Liver (tissue), 9 donors: Measurements from ENCODE around the gene EGLN2. TPM values are rescaled to one million over a fixed set of nuclear protein-coding genes. Genes with fewer than 3 reads are reported as not detected.

Source experiments
- DNase-seq: peaks from one replicate; pipeline ENCODE4 v3.0.0-alpha.2; 2017; ENCODE audit warnings: low spot score
- H3K27ac ChIP-seq, 2 donors: one replicate each; pipeline ENCODE4 v1.7.0; 2013; ENCODE audit warnings: inconsistent platforms in 2 of 2, low read length in 2 of 2, control low read depth in 1 of 2, low read depth in 1 of 2, mild to moderate bottlenecking in 1 of 2
- H3K27me3 ChIP-seq, 4 donors: one replicate each; pipeline versions ENCODE4 v1.6.1 to v1.7.0; 2013; ENCODE audit warnings: low read length in 3 of 4, inconsistent platforms in 1 of 4, mild to moderate bottlenecking in 1 of 4, moderate library complexity in 1 of 4; ENCODE audit not compliant: control insufficient read depth in 4 of 4, insufficient read depth in 4 of 4
- H3K36me3 ChIP-seq, 4 donors: one replicate each; pipeline versions ENCODE4 v1.6.1 to v1.7.0; 2013; ENCODE audit warnings: low read length in 3 of 4, mild to moderate bottlenecking in 3 of 4, low read depth in 1 of 4, moderate library complexity in 1 of 4; ENCODE audit not compliant: control insufficient read depth in 4 of 4, insufficient read depth in 3 of 4
- H3K4me1 ChIP-seq, 4 donors: one replicate each; pipeline versions ENCODE4 v1.6.1 to v1.7.0; 2013; ENCODE audit warnings: low read length in 3 of 4, mild to moderate bottlenecking in 3 of 4, moderate library complexity in 1 of 4; ENCODE audit not compliant: control insufficient read depth in 4 of 4, insufficient read depth in 4 of 4
- H3K4me3 ChIP-seq, 3 donors: one replicate each; pipeline versions ENCODE4 v1.6.1 to v1.7.0; 2013; ENCODE audit warnings: low read length in 3 of 3, control low read depth in 1 of 3, low read depth in 1 of 3, mild to moderate bottlenecking in 1 of 3
- H3K9ac ChIP-seq, 2 donors: one replicate each; pipeline ENCODE4 v1.7.0; 2013; ENCODE audit warnings: low read length in 2 of 2, mild to moderate bottlenecking in 2 of 2, moderate library complexity in 2 of 2, control low read depth in 1 of 2, low read depth in 1 of 2
- H3K9me3 ChIP-seq, 4 donors: one replicate each; pipeline versions ENCODE4 v1.6.1 to v1.7.0; 2013; ENCODE audit warnings: low read length in 3 of 4; ENCODE audit not compliant: control insufficient read depth in 4 of 4
- EGR1 ChIP-seq, 2 donors: IDR thresholded peaks; 2 replicates each; pipeline ENCODE4 v1.6.1; 2016 to 2018; ENCODE audit warnings: antibody characterized with exemption in 2 of 2, low read depth in 2 of 2
- FOXA2 ChIP-seq: IDR thresholded peaks from 2 replicates; pipeline ENCODE4 v1.6.1; 2016; ENCODE audit warnings: antibody characterized with exemption
- GABPA ChIP-seq, 2 donors: IDR thresholded peaks in 1 of 2; conservative IDR thresholded peaks in 1 of 2; 2 replicates each; pipeline ENCODE4 v1.6.1; 2016; ENCODE audit warnings: antibody characterized with exemption in 2 of 2, mild to moderate bottlenecking in 1 of 2, moderate library complexity in 1 of 2
- HNF4A ChIP-seq, 2 donors: conservative IDR thresholded peaks; 2 replicates each; pipeline ENCODE4 v1.6.1; 2016; ENCODE audit warnings: antibody characterized with exemption in 2 of 2, mild to moderate bottlenecking in 2 of 2
- HNF4G ChIP-seq: IDR thresholded peaks from 2 replicates; pipeline ENCODE4 v1.6.1; 2016; ENCODE audit warnings: antibody characterized with exemption
- JUND ChIP-seq, 2 donors: IDR thresholded peaks; 2 replicates each; pipeline ENCODE4 v1.6.1; 2016; ENCODE audit warnings: antibody characterized with exemption in 2 of 2
- NR2F2 ChIP-seq: IDR thresholded peaks from 2 replicates; pipeline ENCODE4 v1.6.1; 2016; ENCODE audit warnings: antibody characterized with exemption
- RAD21 ChIP-seq, 2 donors: IDR thresholded peaks; 2 replicates each; pipeline ENCODE4 v1.6.1; 2016; ENCODE audit warnings: antibody characterized with exemption in 2 of 2, mild to moderate bottlenecking in 2 of 2
- RXRA ChIP-seq, 2 donors: IDR thresholded peaks; 2 replicates each; pipeline ENCODE4 v1.6.1; 2017 to 2018; ENCODE audit warnings: antibody characterized with exemption in 2 of 2, mild to moderate bottlenecking in 1 of 2
- SP1 ChIP-seq: IDR thresholded peaks from 2 replicates; pipeline ENCODE4 v1.6.1; 2018; ENCODE audit warnings: antibody characterized with exemption, mild to moderate bottlenecking
- TAF1 ChIP-seq: conservative IDR thresholded peaks from 2 replicates; pipeline ENCODE4 v1.6.1; 2016; ENCODE audit warnings: antibody characterized with exemption, mild to moderate bottlenecking
- YY1 ChIP-seq: IDR thresholded peaks from 2 replicates; pipeline ENCODE4 v1.6.1; 2016; ENCODE audit warnings: antibody characterized with exemption, mild to moderate bottlenecking
- WGBS: extraction: QIAGEN DNeasy Blood & Tissue Kit; methylation state at CpG from one replicate; pipeline ENCODE4 v1.1.7; 2013; 5-methylcytosine and 5-hydroxymethylcytosine counted together
- polyA plus RNA-seq, 2 donors: library from polyadenylated mRNA; stranded (reverse) in 1 of 2; unstranded in 1 of 2; fragments of 200-250 nt in 1 of 2; fragments of >200 nt in 1 of 2; fragmentation: Nextera tagmentation in 1 of 2; extraction: Ambion mirVana in 1 of 2; gene quantifications; one replicate each; pipeline versions ENCODE4 v1.2.1 to v1.2.3, GENCODE V29; 2013 to 2015
- total RNA-seq, 2 donors: library from RNA; depleted of rRNA; stranded (reverse); fragments of >200 nt; gene quantifications; one replicate each; pipeline ENCODE4 v1.2.3, GENCODE V29; 2014
- TF ChIP-seq, protein P1 (sequence below): fragments of 150-350 bp; IDR thresholded peaks from 2 replicates; pipeline ENCODE4 v1.5.1; 2017; ENCODE audit warnings: improper control_type of control experiment, low read depth, low read length; ENCODE audit not compliant: missing input control
- TF ChIP-seq, protein P2 (sequence below): IDR thresholded peaks from 2 replicates; pipeline ENCODE4 v1.6.1; 2016; ENCODE audit warnings: antibody characterized with exemption
- TF ChIP-seq, protein P3 (sequence below): IDR thresholded peaks from 2 replicates; pipeline ENCODE4 v1.6.1; 2016; ENCODE audit warnings: antibody characterized with exemption
- TF ChIP-seq, protein P4 (sequence below): IDR thresholded peaks from 2 replicates; pipeline ENCODE4 v1.6.1; 2016; ENCODE audit warnings: antibody characterized with exemption
- donor health status: healthy.
- donor health status: healthy.
- donor health status: healthy.
- donor health status: healthy.
- donor health status: healthy.

Gene EGLN2
- total and polyA plus RNA-seq, 4 donors, result 34.8 to 56.3 (median 47.7) TPM

DNA sequence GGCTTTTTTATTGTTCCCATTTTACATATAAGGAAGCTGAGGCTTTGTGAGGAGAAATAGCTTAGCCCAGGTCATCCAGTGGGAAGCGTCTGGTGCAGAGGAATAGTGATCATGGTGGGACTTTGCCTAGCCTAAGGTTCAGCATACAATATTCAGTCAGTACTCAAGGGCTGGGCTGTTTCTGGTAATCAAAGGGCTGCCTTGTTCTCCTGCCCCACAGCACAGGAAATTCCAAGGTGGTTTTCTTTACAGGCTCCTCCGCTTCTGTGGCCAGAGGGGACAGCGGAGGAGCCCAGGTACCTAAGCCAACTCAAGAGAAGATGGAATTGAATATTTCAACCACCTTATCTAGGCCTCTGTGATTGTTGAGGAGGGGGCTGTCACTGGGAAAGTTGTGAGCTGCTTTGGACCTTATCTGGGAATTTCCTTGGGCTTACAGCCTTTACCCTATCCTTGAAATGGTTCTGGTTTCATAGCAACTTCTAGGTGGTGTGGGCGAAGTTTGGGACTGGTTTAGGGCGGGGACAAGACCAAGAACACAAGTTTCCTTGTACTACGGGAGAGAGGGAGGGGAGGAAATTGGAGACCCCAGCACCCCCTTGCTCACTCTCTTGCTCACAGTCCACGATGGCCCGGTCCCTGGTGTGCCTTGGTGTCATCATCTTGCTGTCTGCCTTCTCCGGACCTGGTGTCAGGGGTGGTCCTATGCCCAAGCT is 23.9 kb upstream of the EGLN2 start, which contains the start of gene MIA:
Gene MIA (plus strand): TSS at position 606 of the 716 bp plus-strand sequence. CDS start 22 bp downstream, at position 628.
- H3K36me3 ChIP-seq, result peaks cover 0 to 3% (median 0%) of the 10 kb centered on the region in 4 donors
- H3K4me1 ChIP-seq, result peaks cover 0 to 19% (median 13%) of the 10 kb centered on the region in 4 donors
- TF ChIP-seq YY1 (no peak), FOXA2 (no peak)
- TF ChIP-seq, protein P1, sequence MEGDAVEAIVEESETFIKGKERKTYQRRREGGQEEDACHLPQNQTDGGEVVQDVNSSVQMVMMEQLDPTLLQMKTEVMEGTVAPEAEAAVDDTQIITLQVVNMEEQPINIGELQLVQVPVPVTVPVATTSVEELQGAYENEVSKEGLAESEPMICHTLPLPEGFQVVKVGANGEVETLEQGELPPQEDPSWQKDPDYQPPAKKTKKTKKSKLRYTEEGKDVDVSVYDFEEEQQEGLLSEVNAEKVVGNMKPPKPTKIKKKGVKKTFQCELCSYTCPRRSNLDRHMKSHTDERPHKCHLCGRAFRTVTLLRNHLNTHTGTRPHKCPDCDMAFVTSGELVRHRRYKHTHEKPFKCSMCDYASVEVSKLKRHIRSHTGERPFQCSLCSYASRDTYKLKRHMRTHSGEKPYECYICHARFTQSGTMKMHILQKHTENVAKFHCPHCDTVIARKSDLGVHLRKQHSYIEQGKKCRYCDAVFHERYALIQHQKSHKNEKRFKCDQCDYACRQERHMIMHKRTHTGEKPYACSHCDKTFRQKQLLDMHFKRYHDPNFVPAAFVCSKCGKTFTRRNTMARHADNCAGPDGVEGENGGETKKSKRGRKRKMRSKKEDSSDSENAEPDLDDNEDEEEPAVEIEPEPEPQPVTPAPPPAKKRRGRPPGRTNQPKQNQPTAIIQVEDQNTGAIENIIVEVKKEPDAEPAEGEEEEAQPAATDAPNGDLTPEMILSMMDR, result no peak
- no peaks in the 10 kb centered on the region for H3K9me3 ChIP-seq
- WGBS, result 92% methylated on average over 9 of the region's 9 CpGs
- H3K27me3 ChIP-seq, result no peaks in the 10 kb centered on the region
- H3K27ac ChIP-seq, result no peak within 1 kb of the TSS
- no peak within 1 kb of the TSS for H3K9ac ChIP-seq
- no peak within 1 kb of the TSS for H3K4me3 ChIP-seq
- no peak for DNase-seq

DNA sequence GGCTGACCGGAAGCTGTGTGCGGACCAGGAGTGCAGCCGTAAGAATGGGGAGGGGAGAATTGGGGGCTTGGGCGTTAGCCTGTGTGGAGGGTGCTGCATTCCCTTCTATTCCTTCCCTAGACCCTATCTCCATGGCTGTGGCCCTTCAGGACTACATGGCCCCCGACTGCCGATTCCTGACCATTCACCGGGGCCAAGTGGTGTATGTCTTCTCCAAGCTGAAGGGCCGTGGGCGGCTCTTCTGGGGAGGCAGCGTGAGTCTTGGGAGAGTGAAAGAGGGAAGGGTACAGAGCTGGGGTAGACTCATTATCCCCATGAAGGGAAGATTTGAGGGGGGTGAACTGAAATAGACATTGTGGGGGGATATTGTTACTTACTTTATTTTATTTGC is 23.4 kb upstream of the EGLN2 start:
- no peak overlapping the region for H3K4me3 ChIP-seq
- TF ChIP-seq RAD21 (IDR thresholded peaks at IDR 0.05) (no peak), FOXA2 (no peak), HNF4A (conservative IDR thresholded peaks at IDR 0.05) (no peak), RXRA (IDR thresholded peaks at IDR 0.05) (no peak), GABPA (IDR thresholded peaks at IDR 0.05 in 1 of 2, conservative IDR thresholded peaks at IDR 0.05 in 1 of 2) (no peak), NR2F2 (no peak), TAF1 (no peak), JUND (IDR thresholded peaks at IDR 0.05) (no peak), EGR1 (IDR thresholded peaks at IDR 0.05; ENCODE audit: low read depth in 2 of 2) (no peak), SP1 (no peak), YY1 (no peak), HNF4G (no peak)
- TF ChIP-seq, protein P2, sequence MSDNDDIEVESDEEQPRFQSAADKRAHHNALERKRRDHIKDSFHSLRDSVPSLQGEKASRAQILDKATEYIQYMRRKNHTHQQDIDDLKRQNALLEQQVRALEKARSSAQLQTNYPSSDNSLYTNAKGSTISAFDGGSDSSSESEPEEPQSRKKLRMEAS, result no peak
- TF ChIP-seq, protein P3, sequence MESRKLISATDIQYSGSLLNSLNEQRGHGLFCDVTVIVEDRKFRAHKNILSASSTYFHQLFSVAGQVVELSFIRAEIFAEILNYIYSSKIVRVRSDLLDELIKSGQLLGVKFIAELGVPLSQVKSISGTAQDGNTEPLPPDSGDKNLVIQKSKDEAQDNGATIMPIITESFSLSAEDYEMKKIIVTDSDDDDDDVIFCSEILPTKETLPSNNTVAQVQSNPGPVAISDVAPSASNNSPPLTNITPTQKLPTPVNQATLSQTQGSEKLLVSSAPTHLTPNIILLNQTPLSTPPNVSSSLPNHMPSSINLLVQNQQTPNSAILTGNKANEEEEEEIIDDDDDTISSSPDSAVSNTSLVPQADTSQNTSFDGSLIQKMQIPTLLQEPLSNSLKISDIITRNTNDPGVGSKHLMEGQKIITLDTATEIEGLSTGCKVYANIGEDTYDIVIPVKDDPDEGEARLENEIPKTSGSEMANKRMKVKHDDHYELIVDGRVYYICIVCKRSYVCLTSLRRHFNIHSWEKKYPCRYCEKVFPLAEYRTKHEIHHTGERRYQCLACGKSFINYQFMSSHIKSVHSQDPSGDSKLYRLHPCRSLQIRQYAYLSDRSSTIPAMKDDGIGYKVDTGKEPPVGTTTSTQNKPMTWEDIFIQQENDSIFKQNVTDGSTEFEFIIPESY, result no peak
- TF ChIP-seq, protein P1, result no peak
- TF ChIP-seq, protein P4, sequence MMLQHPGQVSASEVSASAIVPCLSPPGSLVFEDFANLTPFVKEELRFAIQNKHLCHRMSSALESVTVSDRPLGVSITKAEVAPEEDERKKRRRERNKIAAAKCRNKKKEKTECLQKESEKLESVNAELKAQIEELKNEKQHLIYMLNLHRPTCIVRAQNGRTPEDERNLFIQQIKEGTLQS, result no peak
- 96% methylated on average over 10 of the region's 10 CpGs for WGBS
- H3K27me3 ChIP-seq, result no peaks in the 10 kb centered on the region
- no peaks in the 10 kb centered on the region for H3K9me3 ChIP-seq
- DNase-seq, result no peak
- no peak overlapping the region for H3K27ac ChIP-seq
- H3K4me1 ChIP-seq, result peaks cover 0 to 19% (median 13%) of the 10 kb centered on the region in 4 donors
- H3K9ac ChIP-seq, result no peak overlapping the region
- H3K36me3 ChIP-seq, result no peaks in the 10 kb centered on the region
